WI38 (cell line): ENCODE results near the gene TMEM175.

Experiments
- H3K4me3 ChIP-seq: 2 replicates; pipeline ENCODE4 v1.5.1; 2011; ENCODE audit warnings: low read depth, mild to moderate bottlenecking, control low read depth, low read length
- CTCF ChIP-seq: IDR thresholded peaks from 2 replicates; pipeline ENCODE4 v1.5.1; 2012; ENCODE audit warnings: low read depth, mild to moderate bottlenecking, control low read depth, low read length

TMEM175 gene

GRCh38 chr4:958696-959337 lies 26.6 kb downstream of the TMEM175 start:
- no peak overlapping the region for H3K4me3 ChIP-seq
- no peak for TF ChIP-seq CTCF

GRCh38 chr4:959338-960139 lies 27.3 kb downstream of the TMEM175 start:
- no peak overlapping the region for H3K4me3 ChIP-seq
- no peak for TF ChIP-seq CTCF

- TF ChIP-seq CTCF, result no peak
- H3K4me3 ChIP-seq, result no peak overlapping the region
These were observed 27.9 kb downstream of the TMEM175 start for GRCh38 chr4:960140-960635.

GRCh38 chr4:960636-961350 lies 28.5 kb downstream of the TMEM175 start:
- no peak overlapping the region for H3K4me3 ChIP-seq
- no peak for TF ChIP-seq CTCF

- TF ChIP-seq CTCF, result no peak
- H3K4me3 ChIP-seq, result no peak overlapping the region
These were observed 29.3 kb downstream of the TMEM175 start for GRCh38 chr4:961351-962230.

GRCh38 chr4:962231-963208 lies 30.3 kb downstream of the TMEM175 start:
- H3K4me3 ChIP-seq, result no peak overlapping the region
- TF ChIP-seq CTCF, result no peak
